KBM-7 (cell line): Measurements from ENCODE around the gene DPH6.
A peak's percentile ranks its signal among the peaks of the same experiment; 100 is the strongest.

Source experiments
- DNase-seq: peaks from one replicate; pipeline ENCODE4 v3.0.0-alpha.2; 2015
- in situ Hi-C: fragments of 300-500 bp; cut with MboI; formaldehyde crosslinking; loops from 2 replicates; pipeline ENCODE4 v1.14.3; 2020; ENCODE audit warnings: low sequenced_read_pairs, low pct_unique_long_range_greater_than_20kb, mixed read lengths

Gene DPH6

DNA sequence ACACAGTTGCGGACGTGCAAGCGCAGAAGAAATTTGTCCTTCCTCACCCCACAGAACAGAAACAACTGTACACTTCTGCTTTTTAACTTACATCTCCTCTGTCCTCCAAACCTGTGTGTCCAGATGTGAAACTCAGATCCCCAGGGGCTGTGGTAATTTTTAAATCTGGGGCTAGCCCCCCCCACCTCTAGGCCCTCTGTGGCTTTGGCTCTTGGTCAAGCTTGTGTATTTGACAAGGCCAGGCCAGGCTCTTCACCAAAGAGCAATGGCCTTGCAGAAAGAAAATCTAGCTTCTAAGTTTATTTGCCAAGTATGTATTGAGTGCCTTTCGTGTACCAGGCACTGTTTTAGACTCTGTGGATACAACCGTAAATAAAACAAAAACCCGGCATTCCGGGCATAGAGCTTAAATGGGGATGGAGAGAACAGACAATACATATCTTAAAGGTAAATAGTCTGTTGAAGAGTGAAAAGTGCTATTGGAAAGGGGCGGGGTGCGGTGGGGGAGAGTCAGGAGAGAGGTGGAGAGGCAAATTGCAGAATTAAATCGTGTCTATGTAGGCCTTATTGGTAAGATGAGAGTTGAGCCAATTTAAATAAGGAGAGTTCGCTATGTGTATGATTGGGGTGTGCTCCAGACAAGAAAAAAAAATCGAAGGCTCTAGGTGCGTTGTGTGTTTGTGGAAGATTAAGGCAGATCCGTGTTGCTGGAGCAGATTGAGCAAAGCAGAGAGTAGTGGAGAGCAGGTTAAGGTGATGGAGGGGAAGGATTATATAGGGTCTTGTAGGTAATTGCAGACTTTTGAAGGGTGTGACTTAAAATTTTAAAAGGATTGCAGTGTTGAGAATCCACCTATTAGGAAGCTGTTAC lies 781 bp upstream of the DPH6 start:
- in situ Hi-C loops, result no loop called here
- DNase-seq, result peak; percentile 75

DNA sequence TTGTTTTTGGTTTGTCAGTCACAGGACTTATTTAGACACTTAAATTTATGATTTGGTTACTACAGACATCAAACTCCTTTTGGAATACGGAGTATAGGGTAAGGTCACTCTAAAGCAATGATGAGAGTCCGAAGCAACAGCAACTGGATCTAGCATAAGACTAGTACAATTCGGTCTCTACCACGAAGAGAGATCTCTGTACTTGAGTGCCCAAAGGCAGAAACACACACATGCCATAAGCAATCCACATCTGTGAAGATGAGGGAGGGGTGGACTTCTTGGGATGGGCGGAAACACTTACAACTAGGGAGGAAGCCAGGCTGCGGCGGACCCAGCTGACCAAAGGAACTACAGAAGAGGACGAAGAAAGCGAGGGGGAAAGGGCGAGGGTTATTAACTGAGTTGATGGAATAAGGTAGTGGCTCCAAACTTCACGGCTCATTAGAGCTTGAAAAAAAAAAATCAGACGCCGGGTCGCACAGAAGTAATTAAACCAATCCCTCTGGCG lies 595 bp downstream of the DPH6 start:
- DNase-seq, result no peak
- in situ Hi-C loops, result no loop called here

DNA sequence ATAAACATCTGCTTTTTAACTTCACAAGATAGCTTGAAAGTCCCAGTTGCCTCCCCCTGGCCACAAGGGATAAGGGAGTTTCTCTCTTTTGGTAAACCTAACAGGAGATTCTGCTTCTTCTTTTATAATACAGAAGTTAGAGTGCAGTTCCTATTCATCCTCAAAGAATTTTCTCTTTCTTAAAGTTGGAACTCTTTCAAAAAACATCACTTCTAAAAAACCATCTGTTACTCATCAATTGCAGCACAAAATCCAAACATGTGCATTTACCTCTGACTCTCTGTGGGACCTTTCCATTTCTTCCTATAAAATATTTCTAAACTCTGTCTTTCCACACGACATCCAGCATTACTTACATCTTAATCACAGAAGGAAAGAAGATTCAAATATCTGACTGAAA lies 5.1 kb downstream of the DPH6 start:
- no peak for DNase-seq
- in situ Hi-C loops, result no loop called here

DNA sequence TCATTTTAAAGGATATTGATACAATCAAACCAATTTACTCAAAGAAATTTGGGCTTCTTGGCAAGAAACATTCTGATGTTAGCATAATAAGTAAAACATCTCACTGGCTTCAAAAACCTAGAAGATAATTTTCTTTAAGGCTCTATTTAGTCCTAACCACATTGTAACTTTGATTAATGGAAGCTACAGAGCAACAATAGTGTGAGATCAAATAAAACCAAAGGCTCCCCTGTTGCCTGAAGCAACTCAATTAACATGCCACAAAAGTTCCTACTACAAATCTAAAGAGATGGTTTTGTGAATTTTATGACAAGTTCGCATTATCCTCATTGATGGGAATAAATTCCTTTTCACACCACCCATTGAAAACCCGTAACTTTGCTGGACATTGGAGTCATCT lies 5.9 kb downstream of the DPH6 start:
- no peak for DNase-seq
- in situ Hi-C loops, result no loop called here

DNA sequence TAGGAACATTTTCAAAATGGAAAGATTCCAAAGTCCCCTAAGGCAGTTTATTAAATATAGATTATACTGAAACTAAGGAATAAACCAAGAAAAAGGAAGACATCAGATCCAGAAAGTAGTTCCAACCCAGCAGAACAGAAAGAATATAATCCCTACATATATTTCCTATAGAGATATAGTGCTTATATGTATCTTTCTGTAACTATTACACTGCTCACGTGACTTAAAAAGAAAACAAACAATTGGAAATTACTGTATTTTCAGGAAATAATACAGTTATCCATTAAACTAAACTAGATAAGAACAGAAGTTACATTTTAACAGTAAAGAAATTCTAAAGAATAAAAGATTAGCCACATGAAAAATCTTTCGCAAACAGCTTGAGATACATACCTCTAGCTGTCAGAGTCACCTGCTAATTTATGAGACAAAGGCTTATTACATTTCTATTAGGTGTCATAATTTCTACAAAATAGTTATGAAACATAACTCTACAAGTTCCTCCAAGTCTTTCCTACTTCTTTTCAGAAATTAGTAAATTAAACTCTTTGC lies 10.5 kb downstream of the DPH6 start:
- DNase-seq, result no peak
- in situ Hi-C loops, result no loop called here

DNA sequence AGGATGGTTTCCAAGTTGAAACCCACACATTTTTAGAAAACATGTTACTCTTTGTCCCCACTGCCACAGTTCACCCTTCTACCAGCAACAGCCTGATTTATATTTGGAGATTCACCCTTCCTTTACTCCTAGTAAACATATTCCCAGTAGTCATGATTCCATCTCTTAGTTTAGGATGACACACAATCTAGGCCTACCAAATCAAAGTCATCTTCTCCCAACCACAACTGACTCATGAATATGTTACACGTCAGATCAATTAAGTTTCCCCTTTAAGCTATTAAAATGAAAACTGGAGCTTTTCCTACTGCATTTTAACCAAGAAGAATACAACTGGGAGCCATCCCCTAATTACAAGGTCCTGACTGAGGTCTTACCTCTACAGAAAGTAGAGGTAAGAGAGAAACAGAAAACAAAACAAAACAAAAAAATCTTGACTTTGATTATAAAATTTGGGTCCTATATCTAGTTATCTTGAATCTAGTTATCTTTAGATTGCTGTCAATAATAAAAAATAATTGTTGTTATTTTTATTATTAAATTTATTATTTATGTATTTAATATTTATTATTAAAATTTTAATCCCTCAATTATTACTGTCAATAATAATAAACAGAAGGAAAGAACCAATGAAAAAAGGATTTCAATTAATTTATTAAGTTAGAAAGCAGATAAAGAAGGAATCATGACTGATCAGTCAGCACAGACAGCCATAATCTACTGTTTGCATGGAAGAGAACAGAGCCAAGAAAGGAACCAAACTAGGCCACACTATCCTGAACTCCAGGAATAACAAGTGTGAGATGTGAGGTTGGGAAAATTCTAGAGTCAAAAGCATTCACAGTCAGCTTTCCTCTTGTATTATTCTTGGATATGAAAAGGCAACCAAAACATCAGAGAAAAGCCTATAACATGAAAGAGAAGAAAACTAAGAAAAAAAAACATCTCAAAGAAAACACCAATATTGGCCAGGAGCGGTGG lies 12.5 kb downstream of the DPH6 start:
- DNase-seq, result no peak
- in situ Hi-C loops, result no loop called here

DNA sequence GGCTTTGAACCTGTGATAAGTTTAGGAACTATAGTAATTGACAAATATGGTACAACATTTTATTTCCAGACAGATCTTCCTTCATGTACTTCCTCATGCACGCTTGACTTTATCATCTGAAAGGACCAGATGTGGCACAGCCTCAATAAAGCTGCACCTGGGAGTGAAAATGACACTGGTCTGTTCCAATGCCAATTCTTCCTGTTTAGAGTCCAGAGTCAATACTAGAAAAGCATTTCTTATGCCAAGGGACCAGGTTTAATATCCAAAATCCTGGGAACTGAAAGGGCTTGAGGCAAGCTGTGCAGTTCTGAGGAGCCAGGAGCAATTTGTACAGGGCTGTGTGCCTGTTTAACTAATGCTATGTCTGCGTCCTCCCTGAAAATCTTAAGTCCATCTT lies 15.3 kb downstream of the DPH6 start:
- in situ Hi-C loops, result no loop called here
- no peak for DNase-seq

DNA sequence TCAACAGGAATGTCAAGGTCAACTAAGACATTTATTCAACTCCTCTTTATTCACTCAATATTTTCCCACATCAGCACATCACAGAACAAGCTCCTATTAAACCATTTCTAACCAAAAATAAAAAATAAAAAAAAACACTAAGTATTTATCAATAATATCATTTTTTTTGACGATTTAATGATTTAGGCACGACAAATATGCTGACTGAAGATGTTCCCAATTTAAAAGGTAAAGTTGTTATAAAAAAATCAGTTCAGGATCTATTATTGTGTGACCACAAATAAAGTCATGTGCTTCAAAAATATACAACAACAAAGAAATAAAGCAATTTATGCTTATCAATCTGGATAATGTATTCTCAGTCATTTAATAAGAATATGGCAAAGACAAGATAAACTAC lies 16.2 kb downstream of the DPH6 start:
- in situ Hi-C loops, result no loop called here
- DNase-seq, result no peak

DNA sequence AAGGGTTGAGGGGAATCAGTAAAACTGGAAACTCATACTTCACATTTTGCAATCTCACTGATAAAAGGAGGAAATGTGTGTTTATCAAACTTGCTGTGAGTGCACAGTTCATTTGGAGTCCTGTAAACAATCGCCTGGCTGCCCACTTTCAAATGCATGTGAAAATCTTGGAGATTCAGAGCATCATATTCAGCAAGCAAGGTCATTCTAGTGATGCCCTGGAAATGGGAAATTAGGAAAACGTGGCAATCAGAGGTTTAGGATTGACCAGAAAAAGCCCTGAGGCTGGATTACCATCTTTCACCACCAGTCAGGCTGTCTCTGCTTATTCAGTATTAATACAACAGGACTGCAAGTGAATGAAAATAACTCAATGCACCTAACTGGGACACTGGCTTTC lies 23.9 kb downstream of the DPH6 start:
- in situ Hi-C loops, result no loop called here
- no peak for DNase-seq

DNA sequence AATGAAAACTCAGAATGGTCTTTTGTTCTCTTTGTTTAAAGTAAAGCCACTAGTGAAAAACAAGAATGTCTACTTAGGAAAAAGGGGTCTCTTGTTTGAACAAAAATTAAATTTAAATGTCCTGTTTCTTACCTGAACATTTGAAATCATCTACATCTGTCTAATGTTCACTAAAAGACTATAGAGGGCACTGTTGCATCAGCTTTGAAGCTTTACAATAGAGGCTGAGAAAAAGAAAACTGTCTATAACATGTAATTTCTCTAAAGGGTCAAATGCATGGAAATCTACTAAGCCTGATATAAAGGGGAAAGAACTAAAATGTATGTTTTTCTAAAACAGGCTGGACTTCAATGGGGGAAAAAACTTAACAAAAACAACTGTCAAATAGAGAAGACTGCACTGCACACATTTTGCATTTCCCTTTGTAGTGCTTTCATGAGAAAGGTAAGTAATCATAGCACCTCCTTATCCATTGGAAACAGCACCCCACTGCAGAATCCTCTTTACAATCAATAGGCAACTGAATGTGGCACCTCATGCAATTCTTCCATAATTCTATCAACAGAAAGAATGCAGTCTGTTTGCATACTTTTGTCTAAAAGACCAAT lies 26.3 kb downstream of the DPH6 start:
- DNase-seq, result peak; percentile 54
- in situ Hi-C loops, result no loop called here

DNA sequence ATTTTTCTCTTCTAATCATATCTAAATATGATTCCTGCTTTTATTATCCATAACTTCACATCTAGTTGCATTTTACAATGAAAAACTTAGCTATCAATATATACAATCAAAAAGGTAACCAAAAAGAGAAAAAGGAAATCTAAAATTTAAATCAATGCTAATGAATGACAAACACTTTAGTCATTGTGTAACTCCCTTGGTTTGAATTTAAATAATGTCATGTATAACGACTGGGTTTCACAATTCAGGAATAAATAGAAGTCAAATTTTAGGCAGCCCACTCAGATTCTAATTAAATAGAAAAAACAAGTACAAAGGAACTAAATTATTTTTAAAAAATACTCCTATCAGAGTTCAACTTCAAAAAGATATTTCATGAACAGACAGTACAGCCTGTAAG lies 26.9 kb downstream of the DPH6 start:
- in situ Hi-C loops, result no loop called here
- no peak for DNase-seq

DNA sequence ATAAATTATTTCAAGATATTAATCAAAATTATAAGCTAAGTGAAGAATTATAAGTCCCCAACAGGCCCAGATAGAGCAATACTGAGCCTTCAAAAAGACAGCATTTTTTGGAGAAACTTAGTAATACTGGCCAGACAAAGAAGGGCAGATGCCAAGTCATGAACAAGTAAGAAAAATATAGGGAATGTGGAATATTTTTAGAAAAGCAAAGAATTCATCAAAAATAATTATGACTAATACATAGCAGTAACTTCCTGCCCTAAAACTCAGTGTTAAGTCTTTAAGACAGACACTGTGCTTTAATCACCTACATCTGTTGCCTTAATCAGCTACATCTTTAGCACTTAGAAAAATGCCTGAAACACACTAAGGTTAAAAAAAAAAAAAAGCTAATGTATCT lies 31.2 kb downstream of the DPH6 start:
- no peak for DNase-seq
- in situ Hi-C loops, result no loop called here

DNA sequence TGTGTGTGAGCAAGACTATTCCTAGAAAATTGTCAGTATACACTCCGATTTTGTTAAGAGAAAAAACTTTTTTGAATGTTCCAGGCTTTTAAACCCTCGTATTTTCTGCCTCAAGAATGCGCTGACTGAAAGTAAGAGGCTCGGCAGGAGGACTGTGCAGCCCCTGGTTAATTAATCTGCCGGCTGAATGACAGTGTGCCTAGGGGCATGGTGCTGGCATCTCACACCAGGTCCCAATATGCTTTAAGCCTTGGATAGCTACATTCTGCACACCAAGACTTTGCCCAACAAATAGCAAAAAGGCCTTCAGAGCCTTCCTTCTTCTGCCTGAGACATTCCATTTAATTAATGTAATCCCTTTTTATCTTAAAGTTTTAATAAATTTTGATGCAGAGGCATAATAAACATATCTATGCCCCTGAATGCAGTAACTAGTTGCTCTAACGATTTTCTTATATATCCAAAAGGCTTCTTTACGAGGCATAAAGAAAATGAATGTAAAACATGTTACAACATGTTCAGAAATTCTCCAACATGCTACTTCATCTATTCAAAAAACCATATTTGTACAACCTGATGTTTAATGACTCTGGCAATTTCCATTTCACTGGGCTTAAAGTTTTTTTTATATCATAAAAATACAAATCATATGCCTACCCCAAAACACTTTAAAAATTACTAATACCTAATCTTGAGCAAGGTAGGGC lies 37.9 kb downstream of the DPH6 start:
- in situ Hi-C loops, result no loop called here
- no peak for DNase-seq

DNA sequence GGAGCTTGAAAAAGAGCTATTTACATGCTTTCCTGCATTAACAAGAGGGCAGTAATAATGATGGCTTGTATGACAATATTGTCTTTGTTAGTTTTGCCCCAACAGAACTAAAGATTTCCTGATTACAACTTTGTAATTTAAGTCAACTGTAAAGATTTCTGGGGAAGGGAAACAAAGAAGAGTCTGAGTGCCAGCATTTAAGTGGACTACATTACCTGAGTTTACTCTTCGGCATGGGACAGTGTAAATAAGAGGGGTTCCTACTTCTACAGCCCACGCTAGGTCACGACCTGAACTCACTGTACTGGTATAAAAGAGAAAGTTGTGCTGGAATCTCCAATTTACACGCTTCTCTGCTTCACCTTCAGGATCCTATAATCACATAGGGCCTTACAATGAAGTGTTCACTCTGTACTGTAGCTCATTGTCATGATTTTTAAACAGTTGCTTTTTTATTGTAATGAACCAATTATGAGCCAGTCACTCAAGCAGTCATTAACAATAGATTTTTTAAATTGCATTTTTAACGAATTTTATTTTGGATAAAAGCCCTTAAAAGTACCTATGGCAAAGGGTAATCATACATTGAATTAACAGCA lies 39.6 kb downstream of the DPH6 start:
- in situ Hi-C loops, result no loop called here

DNA sequence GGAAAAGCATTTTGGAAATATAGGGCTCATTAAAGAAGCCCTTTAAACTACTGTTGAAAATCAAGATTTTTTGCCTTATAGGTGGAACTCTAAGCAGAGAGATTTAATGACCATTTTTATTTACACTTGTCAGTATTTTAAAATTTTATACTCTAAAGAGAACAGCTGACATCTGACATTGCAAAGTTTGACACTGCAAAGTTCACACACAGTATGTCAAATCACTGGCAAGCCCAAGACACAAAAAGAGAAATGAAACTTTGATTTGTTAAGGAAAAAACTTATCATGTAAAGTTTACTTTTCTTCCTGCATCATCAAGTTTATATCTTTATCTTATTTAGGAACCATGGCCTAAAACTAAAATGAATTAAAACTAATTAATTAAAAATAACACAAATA lies 40.2 kb downstream of the DPH6 start:
- in situ Hi-C loops, result no loop called here
- no peak for DNase-seq

More for the DNA sequence above, 39.6 kb downstream of the DPH6 start:
- no peak for DNase-seq

DNA sequence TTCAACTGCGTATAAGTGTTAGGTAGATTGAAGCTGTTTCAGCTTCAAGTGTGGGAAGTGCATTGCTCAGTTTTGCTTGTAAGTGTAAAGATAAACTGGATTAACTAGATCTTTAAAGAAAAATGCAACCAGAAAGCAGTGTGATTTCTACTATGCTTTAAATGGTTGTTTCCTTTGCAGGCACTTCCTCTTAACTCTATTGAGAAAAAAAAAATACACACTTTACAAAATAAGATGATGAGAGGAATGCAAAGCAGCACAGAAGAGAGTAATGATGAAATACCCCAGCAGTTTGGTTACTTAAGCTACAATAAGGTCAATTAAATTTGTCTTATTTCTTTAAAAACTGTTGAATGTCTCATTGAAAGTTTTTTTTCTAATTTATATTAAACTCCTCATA lies 40.8 kb downstream of the DPH6 start:
- in situ Hi-C loops, result no loop called here
- no peak for DNase-seq

DNA sequence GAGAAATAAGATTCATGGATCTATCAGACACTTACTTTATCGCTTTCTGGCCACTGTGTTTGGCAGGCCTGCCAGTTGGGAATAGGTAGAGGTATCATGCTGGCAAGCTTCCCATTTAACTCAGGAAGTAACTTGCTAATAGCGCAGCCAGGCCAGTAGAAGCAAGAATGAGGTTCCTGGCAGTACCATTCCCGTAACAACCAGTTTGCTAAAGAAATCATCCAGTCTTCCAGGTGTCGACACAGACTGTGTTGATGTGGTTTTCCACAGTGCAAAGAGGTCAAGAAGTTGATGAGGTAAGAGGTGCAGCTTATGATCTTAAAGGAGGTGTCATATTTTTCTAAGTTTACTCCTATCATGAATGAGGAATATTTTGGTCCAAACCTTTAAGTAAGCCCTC lies 46.2 kb downstream of the DPH6 start:
- DNase-seq, result no peak
- in situ Hi-C loops, result no loop called here

DNA sequence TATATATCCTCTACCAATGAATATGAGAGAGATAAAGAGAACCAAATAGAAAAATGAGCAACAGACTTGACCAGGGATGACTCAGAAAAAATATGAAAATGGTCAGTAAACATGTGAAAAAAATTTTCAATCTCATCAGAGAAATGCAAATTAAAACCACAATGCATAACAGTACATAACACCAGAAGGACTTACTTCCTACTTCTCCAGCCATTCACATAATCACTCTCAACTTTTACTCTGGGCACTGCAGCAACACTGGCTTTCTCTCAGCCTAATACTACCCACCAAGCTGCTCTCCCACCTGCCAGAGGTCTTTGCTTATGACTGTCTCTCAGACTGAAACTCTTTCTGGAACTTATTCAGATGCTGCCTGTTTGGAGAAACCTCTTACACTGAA lies 49.4 kb downstream of the DPH6 start:
- DNase-seq, result peak; percentile 3
- in situ Hi-C loops, result no loop called here
